D721Med (cell line): ENCODE measurements around the gene ZNF532.

ENCODE experiments used
- DNase-seq: peaks from one replicate; pipeline ENCODE4 v3.0.0; 2011; ENCODE audit warnings: low spot score; ENCODE audit not compliant: insufficient read length
- FAIRE-seq: peaks from 2 replicates; lab custom pipeline; 2011; peaks lifted over from hg19 to GRCh38; lab: Jason Lieb, UNC
- TF ChIP-seq, protein P1 (sequence below): IDR thresholded peaks from 2 replicates; pipeline ENCODE4 v1.5.1; 2012; ENCODE audit warnings: mild to moderate bottlenecking, control low read depth; ENCODE audit not compliant: insufficient read depth; ENCODE audit errors: missing control alignments

ZNF532 gene

DNA sequence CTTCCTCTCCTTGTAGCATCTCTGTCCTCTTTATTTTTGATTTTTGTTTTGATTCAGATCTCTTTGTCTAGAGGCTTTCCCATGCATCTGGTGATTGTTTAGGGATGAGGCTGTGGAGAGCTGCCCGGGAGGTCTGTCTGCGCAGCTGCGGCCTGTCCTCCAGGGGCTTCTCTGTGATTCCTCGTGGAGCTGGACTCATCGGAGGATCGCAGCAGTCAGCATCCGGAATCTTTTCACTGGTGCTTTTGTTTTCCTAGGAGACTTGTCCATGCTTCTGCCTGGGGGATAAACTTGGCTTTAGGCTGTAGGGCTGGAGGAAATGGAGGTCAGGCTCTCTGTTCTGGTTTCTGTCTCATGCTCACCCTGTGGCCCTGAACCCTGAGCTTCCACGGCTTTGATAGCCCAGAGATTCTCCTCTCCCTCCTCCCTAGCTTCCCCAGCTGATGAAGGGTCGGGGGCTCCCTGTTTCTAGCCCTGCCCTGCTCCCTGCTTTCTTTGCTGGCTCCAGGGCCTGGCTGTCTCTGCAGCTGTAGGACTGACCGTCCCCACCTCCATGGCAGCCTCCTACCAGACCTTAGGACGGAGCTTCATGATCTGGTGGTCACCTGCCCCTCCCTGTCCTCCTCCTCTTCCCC, 35.5 kb downstream of the ZNF532 start:
- DNase-seq = no peak
- TF ChIP-seq, protein P1, sequence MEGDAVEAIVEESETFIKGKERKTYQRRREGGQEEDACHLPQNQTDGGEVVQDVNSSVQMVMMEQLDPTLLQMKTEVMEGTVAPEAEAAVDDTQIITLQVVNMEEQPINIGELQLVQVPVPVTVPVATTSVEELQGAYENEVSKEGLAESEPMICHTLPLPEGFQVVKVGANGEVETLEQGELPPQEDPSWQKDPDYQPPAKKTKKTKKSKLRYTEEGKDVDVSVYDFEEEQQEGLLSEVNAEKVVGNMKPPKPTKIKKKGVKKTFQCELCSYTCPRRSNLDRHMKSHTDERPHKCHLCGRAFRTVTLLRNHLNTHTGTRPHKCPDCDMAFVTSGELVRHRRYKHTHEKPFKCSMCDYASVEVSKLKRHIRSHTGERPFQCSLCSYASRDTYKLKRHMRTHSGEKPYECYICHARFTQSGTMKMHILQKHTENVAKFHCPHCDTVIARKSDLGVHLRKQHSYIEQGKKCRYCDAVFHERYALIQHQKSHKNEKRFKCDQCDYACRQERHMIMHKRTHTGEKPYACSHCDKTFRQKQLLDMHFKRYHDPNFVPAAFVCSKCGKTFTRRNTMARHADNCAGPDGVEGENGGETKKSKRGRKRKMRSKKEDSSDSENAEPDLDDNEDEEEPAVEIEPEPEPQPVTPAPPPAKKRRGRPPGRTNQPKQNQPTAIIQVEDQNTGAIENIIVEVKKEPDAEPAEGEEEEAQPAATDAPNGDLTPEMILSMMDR = no peak
- FAIRE-seq = no peak

DNA sequence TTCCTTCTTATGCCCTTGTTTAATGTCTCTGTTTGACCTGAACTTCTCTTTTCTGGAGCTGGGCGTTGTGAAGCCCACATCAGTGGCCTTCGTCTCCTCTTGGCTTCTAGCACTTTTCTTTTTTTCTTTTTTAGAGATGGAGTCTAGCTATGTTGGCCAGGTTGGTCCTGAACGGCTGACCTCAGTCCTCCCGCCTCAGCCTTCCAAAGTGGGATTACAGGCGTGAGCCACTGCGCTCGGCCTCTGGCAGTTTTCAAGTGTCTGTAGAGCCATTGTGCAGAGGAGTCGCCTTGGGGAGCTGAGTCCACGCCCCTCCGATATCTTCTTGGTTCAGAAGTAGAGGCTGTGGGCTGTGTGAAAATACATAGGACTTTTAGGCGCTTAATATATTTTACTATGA, 36.5 kb downstream of the ZNF532 start:
- DNase-seq (no peak), FAIRE-seq (peak; percentile 97)
- TF ChIP-seq, protein P1 = no peak

DNA sequence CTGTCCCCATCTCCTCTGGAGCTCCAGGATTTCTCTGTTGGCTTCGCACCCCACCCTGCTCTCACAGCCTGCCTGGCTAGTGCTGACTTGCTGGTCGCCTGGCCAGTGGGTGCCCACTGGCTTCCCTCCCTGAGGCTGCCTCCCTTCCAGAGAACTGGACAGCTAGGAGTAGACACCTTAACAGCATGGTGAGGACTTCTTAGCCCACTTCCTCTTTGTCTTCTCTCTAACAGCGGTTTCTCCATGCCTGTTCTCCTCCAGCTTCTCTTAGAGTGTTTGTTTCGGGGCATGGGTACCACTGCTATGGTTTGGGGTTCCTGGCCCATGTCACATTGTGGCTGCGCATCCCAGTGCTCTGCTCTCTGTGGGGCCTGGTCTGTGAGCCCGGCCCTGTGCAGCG, 37.1 kb downstream of the ZNF532 start:
- no peak for FAIRE-seq
- no peak for DNase-seq
- TF ChIP-seq, protein P1 = no peak

DNA sequence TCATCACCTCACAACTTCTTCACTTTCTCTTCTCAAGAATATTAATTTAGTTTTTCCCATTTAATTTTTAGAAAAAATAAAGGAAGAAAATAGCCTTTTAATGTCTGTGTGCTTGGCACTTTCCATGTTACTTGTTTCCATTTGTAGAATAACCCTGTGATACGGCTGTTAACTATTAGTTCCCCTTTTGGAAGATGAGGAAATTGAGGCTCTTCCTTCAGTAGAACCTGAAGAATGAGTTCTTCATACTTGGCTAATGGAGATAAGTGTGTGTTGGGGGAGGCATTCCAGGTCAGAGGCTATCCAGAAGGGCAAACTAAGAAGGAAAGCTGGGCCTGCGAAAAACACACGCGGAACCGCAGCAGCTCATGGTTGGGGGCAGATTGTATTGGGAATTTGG, 38.3 kb downstream of the ZNF532 start:
- no peak for DNase-seq
- TF ChIP-seq, protein P1 = no peak
- FAIRE-seq = peak; percentile 94

DNA sequence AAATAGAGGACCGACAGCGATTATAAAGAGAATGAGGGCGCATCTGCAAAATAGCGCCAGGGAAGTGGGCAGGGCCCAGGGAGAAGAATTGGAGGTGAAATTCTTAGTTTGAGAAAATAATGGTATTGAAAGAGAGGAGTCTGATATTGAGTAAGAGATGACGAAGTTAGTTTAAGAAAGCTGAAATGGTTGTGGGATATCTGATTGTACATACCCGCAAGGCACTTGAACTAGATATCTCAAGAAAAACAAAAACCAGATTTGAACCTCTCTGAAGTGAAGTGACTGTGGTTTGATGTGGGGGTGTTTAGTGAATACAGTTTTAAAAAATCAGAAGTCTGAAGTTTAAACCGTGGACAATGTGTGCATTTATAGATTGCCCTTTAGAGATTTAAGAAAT, 38.9 kb downstream of the ZNF532 start:
- FAIRE-seq (no peak), DNase-seq (no peak)
- TF ChIP-seq, protein P1 = no peak

DNA sequence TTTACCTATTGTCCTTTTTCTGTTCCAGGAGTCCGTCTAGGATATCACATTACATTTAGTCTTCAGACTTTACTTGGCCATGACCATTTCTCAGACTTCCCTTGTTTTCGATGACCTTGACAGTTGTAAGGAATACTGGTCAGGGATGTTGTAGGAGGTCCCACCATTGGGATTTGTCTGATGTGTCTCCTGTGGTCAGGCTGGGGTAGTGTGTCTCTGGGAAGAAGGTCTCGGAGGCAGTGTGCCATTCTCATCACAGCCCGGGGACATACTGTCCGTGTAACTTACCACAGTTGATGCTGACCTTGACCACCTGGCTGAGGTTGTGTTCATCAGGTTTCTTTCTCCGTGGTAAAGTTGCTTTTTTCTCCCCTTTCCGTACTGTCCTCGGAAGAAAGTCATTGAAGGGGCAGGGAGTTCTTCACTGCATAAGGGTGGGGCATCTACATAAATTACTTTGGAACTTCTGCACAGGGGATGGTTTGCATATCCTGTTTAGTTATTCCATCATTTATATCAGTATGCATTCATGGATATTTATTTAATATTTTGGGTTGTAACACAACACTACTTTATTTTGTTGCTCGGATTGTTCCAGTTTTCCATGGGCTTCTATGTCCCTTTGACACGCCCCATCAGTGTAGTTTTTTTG, 41.2 kb downstream of the ZNF532 start:
- FAIRE-seq (peak; percentile 99), DNase-seq (no peak)
- TF ChIP-seq, protein P1 = no peak

DNA sequence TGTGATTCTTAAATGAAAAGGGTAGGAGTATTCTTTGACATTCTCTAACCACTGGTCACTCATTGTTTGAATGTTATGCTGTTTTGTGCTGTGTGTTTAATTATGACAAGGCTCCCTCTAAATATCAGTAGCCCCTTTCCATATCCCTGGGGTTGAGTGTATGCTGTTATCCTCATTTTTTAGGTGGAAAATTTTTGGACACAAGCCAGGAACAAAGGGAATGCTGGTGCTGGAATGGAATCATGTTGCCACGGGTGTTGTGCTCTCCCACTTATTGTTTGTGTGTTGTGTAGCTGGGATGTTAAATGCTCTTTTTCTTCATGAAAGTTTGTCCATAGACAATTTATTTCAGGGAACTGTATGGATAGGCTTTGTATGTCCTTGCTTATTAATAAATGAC, 43.3 kb downstream of the ZNF532 start:
- FAIRE-seq = peak; percentile 100

More for the DNA sequence above, 43.3 kb downstream of the ZNF532 start:
- TF ChIP-seq, protein P1 = no peak
- no peak for DNase-seq
